Testis (tissue), 3 donors: Measurements from ENCODE around the gene TMEM14C. TPM values are rescaled to one million over a fixed set of nuclear protein-coding genes. Genes with fewer than 3 reads are reported as not detected.
"Not testable (repeated sequence)": the region's sequence is repeated elsewhere in the genome, so short reads cannot be mapped to it uniquely, and the experiment has no call there.

ENCODE experiments used
- DNase-seq: peaks from one replicate; pipeline ENCODE4 v3.0.0-alpha.2; 2019
- H3K27ac ChIP-seq, 2 donors: fragments of 200-600 bp; sonication (generic); one replicate each; pipeline ENCODE4 v1.5.1; 2019
- H3K27me3 ChIP-seq: fragments of 200-600 bp; sonication (generic); one replicate; pipeline ENCODE4 v1.5.1; 2019
- H3K36me3 ChIP-seq: fragments of 200-600 bp; sonication (generic); one replicate; pipeline ENCODE4 v1.5.1; 2017; ENCODE audit warnings: low read depth; ENCODE audit errors: missing control alignments
- H3K4me1 ChIP-seq: fragments of 200-600 bp; sonication (generic); one replicate; pipeline ENCODE4 v1.5.1; 2019
- H3K4me3 ChIP-seq, 2 donors: fragments of 200-600 bp; sonication (generic); one replicate each; pipeline ENCODE4 v1.5.1; 2017 to 2019
- H3K9me3 ChIP-seq: fragments of 200-600 bp; sonication (generic); one replicate; pipeline ENCODE4 v1.5.1; 2017
- POLR2A ChIP-seq: fragments of 450-650 bp; IDR thresholded peaks from one replicate; pipeline ENCODE4 v1.6.1; 2017; ENCODE audit warnings: antibody characterized with exemption, mild to moderate bottlenecking, moderate library complexity
- WGBS, 2 donors: methylation state at CpG; one replicate each; pipeline ENCODE4 v1.1.5; 2018; 5-methylcytosine and 5-hydroxymethylcytosine counted together
- intact Hi-C: fragments of 100-400 bp; cut with DNase I; formaldehyde crosslinking; loops from one replicate; pipeline ENCODE4 v1.15.1; 2023; ENCODE audit warnings: low total_unique reads
- polyA plus RNA-seq: library from polyadenylated mRNA; stranded (reverse); fragments of 350-450 nt; fragmentation: Illumina TruSeq; extraction: RNeasy Lipid Tissue Mini Kit (QIAGEN cat#74804); gene quantifications from one replicate; pipeline ENCODE4 v1.2.3, GENCODE V29; 2014; ENCODE audit warnings: low read depth, low replicate concordance; ENCODE audit not compliant: insufficient read depth
- total RNA-seq, 2 donors: library from RNA; depleted of rRNA; stranded (reverse); fragments of >200 nt; gene quantifications; one replicate each; pipeline ENCODE4 v1.2.3, GENCODE V29; 2016
- TF ChIP-seq, protein P1 (sequence below), 3 experiments: fragments of 450-650 bp in 2 of 3; fragments of 200-600 bp in 1 of 3; sonication (generic) in 1 of 3; IDR thresholded peaks; one replicate each; pipeline ENCODE4 v1.5.1; 2016 to 2019; ENCODE audit warnings: antibody characterized with exemption in 3 of 3, mild to moderate bottlenecking in 2 of 3, moderate library complexity in 1 of 3

The TMEM14C gene
- total and polyA plus RNA-seq, 3 donors from 2014 or later, result 71.3 to 90.1 (median 83.4) TPM

DNA sequence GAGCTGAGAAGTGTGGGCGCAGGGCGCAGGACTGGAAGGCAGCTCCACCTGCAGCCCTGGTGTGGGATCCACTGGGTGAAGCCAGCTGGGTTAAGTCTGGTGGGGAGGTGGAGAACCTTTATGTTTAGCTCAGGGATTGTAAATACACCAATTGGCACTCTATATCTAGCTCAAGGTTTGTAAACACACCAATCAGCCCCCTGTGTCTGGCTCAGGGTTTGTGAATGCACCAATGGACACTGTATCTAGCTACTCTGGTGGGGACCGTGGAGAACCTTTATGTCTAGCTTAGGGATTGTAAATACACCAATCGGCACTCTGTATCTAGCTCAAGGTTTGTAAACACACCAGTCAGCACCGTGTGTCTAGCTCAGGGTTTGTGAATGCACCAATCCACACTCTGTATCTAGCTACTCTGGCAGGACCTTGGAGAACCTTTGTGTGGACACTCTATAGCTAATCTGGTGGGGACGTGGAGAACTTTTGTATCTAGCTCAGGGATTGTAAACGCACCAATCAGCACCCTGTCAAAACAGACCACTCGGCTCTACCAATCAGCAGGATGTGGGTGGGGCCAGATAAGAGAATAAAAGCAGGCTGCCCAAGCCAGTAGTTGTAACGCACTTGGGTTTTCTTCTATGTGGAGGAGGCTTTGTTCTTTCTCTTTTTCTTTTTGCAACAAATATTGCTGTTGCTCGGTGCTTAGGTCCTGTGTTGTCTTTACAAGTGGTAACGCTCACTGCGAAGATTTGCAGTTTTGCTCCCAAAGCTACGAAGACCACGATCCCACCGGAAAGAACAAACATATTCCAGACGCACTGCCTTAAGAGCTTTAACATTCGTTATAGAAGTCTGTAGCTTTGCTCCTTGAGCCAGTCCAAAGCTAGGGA, 1.7 kb upstream of the TMEM14C start:
- 52 to 55% methylated on average over 15 to 17 of the region's 17 CpGs for WGBS, 2 donors
- DNase-seq, result peak; percentile 66
- H3K27me3 ChIP-seq, intact Hi-C loops, H3K36me3 ChIP-seq, H3K9me3 ChIP-seq: not testable (repeated sequence)
- peak overlapping the region; percentile 59 to 85 for H3K4me3 ChIP-seq
- peak overlapping the region; percentile 88 to 92 for H3K27ac ChIP-seq
- peak; percentile 63 for TF ChIP-seq POLR2A
- peaks cover 29% of the 10 kb centered on the region for H3K4me1 ChIP-seq

- Histone ChIP-seq H3K4me3 (peak overlapping the region; percentile 76 to 85), H3K27me3 (no peaks in the 10 kb centered on the region), H3K36me3 (no peaks in the 10 kb centered on the region), H3K27ac (peak overlapping the region; percentile 66 to 92), H3K4me1 (peaks cover 29% of the 10 kb centered on the region), H3K9me3 (no peaks in the 10 kb centered on the region)
- TF ChIP-seq, protein P1, sequence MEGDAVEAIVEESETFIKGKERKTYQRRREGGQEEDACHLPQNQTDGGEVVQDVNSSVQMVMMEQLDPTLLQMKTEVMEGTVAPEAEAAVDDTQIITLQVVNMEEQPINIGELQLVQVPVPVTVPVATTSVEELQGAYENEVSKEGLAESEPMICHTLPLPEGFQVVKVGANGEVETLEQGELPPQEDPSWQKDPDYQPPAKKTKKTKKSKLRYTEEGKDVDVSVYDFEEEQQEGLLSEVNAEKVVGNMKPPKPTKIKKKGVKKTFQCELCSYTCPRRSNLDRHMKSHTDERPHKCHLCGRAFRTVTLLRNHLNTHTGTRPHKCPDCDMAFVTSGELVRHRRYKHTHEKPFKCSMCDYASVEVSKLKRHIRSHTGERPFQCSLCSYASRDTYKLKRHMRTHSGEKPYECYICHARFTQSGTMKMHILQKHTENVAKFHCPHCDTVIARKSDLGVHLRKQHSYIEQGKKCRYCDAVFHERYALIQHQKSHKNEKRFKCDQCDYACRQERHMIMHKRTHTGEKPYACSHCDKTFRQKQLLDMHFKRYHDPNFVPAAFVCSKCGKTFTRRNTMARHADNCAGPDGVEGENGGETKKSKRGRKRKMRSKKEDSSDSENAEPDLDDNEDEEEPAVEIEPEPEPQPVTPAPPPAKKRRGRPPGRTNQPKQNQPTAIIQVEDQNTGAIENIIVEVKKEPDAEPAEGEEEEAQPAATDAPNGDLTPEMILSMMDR (IDR thresholded peaks at IDR 0.05), result no peak
- TF ChIP-seq POLR2A, result no peak
- no peak for DNase-seq
- intact Hi-C loops, result no loop called here
- 48 to 60% methylated on average over 11 of the region's 11 CpGs for WGBS, 2 donors
Measured at GRCh38 chr6:10721850-10722569, 860 bp upstream of the TMEM14C start.

DNA sequence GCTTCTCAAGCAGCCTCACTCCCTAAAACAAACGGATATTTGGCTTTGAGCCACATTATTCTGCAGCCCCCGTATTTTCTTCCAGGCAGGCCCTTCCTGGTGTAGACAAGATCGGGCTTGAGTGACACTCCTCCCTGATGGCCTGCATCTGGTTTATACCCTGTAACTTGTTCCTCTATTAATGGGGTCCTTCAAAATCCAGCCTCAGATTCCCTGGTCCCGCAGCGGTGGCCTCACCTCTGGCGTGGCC, 375 bp upstream of the TMEM14C start:
- Histone ChIP-seq H3K27ac (peak overlapping the region; percentile 66 to 92), H3K4me1 (peaks cover 29% of the 10 kb centered on the region), H3K4me3 (peak overlapping the region; percentile 76 to 85), H3K27me3 (no peaks in the 10 kb centered on the region), H3K36me3 (no peaks in the 10 kb centered on the region), H3K9me3 (no peaks in the 10 kb centered on the region)
- DNase-seq, result no peak
- intact Hi-C loops, result no loop called here
- WGBS, 2 donors, result 0 to 1% methylated on average over 6 of the region's 6 CpGs
- TF ChIP-seq, protein P1 (IDR thresholded peaks at IDR 0.05), result no peak
- no peak for TF ChIP-seq POLR2A

DNA sequence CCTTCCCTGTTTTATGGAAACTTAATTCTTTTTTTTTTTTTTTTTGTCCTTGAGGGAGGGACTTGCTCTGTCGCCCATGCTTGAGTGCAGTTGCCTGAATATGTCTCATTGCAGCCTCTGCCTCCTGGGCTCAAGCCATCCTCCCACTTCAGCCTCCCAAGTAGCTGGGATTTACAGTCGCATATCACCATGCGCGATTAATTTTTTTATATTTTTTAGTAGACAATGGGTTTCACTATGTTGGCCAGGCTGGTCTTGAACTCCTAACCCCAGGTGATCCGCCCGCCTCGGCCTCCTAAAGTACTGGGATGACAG, 654 bp downstream of the TMEM14C start:
- Histone ChIP-seq H3K4me3 (peak overlapping the region; percentile 76 to 85), H3K27ac (peak overlapping the region; percentile 66 to 92), H3K36me3 (no peaks in the 10 kb centered on the region), H3K27me3 (no peaks in the 10 kb centered on the region), H3K9me3 (no peaks in the 10 kb centered on the region), H3K4me1 (peaks cover 29% of the 10 kb centered on the region)
- intact Hi-C loops, result no loop called here
- TF ChIP-seq, protein P1 (IDR thresholded peaks at IDR 0.05), result no peak
- no peak for TF ChIP-seq POLR2A
- peak; percentile 34 for DNase-seq
- WGBS, 2 donors, result 5 to 12% methylated on average over 7 of the region's 7 CpGs

DNA sequence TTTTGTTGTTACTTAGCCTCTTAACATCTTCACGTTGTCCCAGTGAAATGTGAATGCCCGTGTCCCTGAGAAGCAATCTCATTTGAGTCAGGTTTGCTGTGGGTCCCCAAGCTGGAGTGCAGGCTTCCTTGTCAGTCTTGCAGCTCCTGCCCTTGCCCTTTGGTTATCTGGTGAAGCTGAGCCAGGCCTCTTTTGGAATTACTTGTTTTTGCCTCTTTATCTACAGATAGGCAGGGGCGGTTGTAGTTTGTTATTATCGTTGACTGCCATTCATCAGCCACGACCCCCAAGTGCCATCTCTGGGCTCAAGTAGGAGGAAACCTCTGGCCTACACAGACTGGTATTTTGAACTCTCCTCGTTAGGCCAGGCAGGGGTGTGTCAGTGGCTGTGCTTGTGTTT, 2.2 kb downstream of the TMEM14C start:
- no peak for DNase-seq
- intact Hi-C loops, result no loop called here
- Histone ChIP-seq H3K27me3 (no peaks in the 10 kb centered on the region), H3K27ac (no peak overlapping the region), H3K9me3 (no peaks in the 10 kb centered on the region), H3K4me1 (peaks cover 29% of the 10 kb centered on the region), H3K36me3 (no peaks in the 10 kb centered on the region), H3K4me3 (no peak overlapping the region)
- TF ChIP-seq POLR2A, result no peak
- TF ChIP-seq, protein P1 (IDR thresholded peaks at IDR 0.05), result no peak
- 57 to 63% methylated on average over 6 of the region's 6 CpGs for WGBS, 2 donors
